ENCODE data around the gene SAT2.

GRCh38 chr17:7676533-7676932, 48.9 kb upstream of the SAT2 start:
- TF ChIP-seq CTCF (IDR thresholded peaks at IDR 0.05 in 2 of 3, conservative IDR thresholded peaks at IDR 0.05 in 1 of 3; ENCODE audit: borderline replicate concordance in 1 of 3, insufficient read depth in 1 of 3, low read depth in 2 of 3, low read length in 2 of 3) (no peak), TCF7L2 (IDR thresholded peaks at IDR 0.05; ENCODE audit: borderline replicate concordance, extremely low read depth, insufficient read depth, insufficient read length) (no peak), POLR2A (IDR thresholded peaks at IDR 0.05; ENCODE audit: borderline replicate concordance, extremely low read depth, insufficient read depth, insufficient read length) (no peak), EGR1 (IDR thresholded peaks at IDR 0.05; ENCODE audit: low read depth) (no peak), YY1 (IDR thresholded peaks at IDR 0.05; ENCODE audit: extremely low read depth, insufficient replicate concordance, low read depth, low read length) (no peak), SIN3A (IDR thresholded peaks at IDR 0.05; ENCODE audit: low read depth) (no peak), ATF3 (IDR thresholded peaks at IDR 0.05) (no peak), POLR2AphosphoS5 (IDR thresholded peaks at IDR 0.05; ENCODE audit: low read depth, low read length) (no peak), REST (IDR thresholded peaks at IDR 0.05; ENCODE audit: low read depth) (no peak), EZH2 (IDR thresholded peaks at IDR 0.05) (no peak), RAD21 (IDR thresholded peaks at IDR 0.05; ENCODE audit: low read depth) (no peak), JUND (IDR thresholded peaks at IDR 0.05) (no peak), ZFX (IDR thresholded peaks at IDR 0.05) (no peak), ZNF274 (IDR thresholded peaks at IDR 0.05; ENCODE audit: low read depth, low read length) (no peak)

Measured in HCT116 (cell line).